ENCODE results near the gene MXD4. TPM values are rescaled to one million over a fixed set of nuclear protein-coding genes. Genes with fewer than 3 reads are reported as not detected.

Gene MXD4
- polyA plus RNA-seq, 1 of the 3 experiments (the other 2 are of a cell fraction): 38.6 TPM

- H3K4me3 ChIP-seq (ENCODE audit: low read depth in 2 of 2, low read length in 1 of 2): no peak overlapping the region
- H2AFZ ChIP-seq (ENCODE audit: low read depth): no peak overlapping the region
- no peak overlapping the region for H3K27ac ChIP-seq (ENCODE audit: low read depth in 2 of 2, low read length in 1 of 2)
- no peaks in the 10 kb centered on the region for H3K9me2 ChIP-seq
- ChIA-PET POLR2A (no interaction called here), CTCF (no interaction called here)
- peaks cover 0 to 13% of the 10 kb centered on the region in 2 experiments; a peak in 2 of 4 replicates for H3K4me1 ChIP-seq (ENCODE audit: control insufficient read depth in 1 of 2, insufficient read depth in 2 of 2, low read depth in 1 of 2, low read length in 1 of 2)
- no peaks in the 10 kb centered on the region for H4K20me1 ChIP-seq (ENCODE audit: insufficient read depth)
- no peaks in the 10 kb centered on the region for H3K79me2 ChIP-seq (ENCODE audit: insufficient read depth)
- no peaks in the 10 kb centered on the region for H3F3A ChIP-seq (replicated peaks; ENCODE audit: insufficient read depth)
- TF ChIP-seq USF1 (IDR thresholded peaks at IDR 0.05; ENCODE audit: borderline replicate concordance, low read depth) (no peak), SIN3A (IDR thresholded peaks at IDR 0.05; ENCODE audit: borderline replicate concordance, low read depth, low read length) (no peak), USF2 (IDR thresholded peaks at IDR 0.05; ENCODE audit: borderline replicate concordance, low read depth, low read length) (no peak), POLR2AphosphoS5 (IDR thresholded peaks at IDR 0.05; ENCODE audit: low read depth, low read length) (no peak), PBX3 (IDR thresholded peaks at IDR 0.05) (no peak), RCOR1 (IDR thresholded peaks at IDR 0.05; ENCODE audit: low read length) (no peak), FOSL2 (IDR thresholded peaks at IDR 0.05; ENCODE audit: borderline replicate concordance, low read depth) (no peak)
- H3K27me3 ChIP-seq (ENCODE audit: insufficient read depth): no peaks in the 10 kb centered on the region
- no peak overlapping the region for H3K9ac ChIP-seq
- WGBS (ENCODE audit: low lambda C conversion rate): 86% methylated on average over 40 of the region's 40 CpGs
- H3K36me3 ChIP-seq (replicated peaks in 1 of 2; ENCODE audit: control insufficient read depth in 1 of 2, insufficient read depth in 2 of 2, low read length in 1 of 2): no peaks in the 10 kb centered on the region
- no peaks in the 10 kb centered on the region for H3K9me3 ChIP-seq
- DNase-seq: no peak
- no peak overlapping the region for H3K4me2 ChIP-seq
These were observed 36.0 kb upstream of the MXD4 start for GRCh38 chr4:2297606-2298531.

GRCh38 chr4:2296631-2297601, 35.0 kb upstream of the MXD4 start:
- Histone ChIP-seq H4K20me1 (ENCODE audit: insufficient read depth) (no peaks in the 10 kb centered on the region), H3K4me1 (ENCODE audit: control insufficient read depth in 1 of 2, insufficient read depth in 2 of 2, low read depth in 1 of 2, low read length in 1 of 2) (peaks cover 8 to 22% of the 10 kb centered on the region in 2 experiments; a peak in 3 of 4 replicates), H3K4me2 (no peak overlapping the region), H3K36me3 (replicated peaks in 1 of 2; ENCODE audit: control insufficient read depth in 1 of 2, insufficient read depth in 2 of 2, low read length in 1 of 2) (no peaks in the 10 kb centered on the region), H3K27ac (ENCODE audit: low read depth in 2 of 2, low read length in 1 of 2) (no peak overlapping the region), H2AFZ (ENCODE audit: low read depth) (no peak overlapping the region), H3K79me2 (ENCODE audit: insufficient read depth) (no peaks in the 10 kb centered on the region), H3K27me3 (ENCODE audit: insufficient read depth) (no peaks in the 10 kb centered on the region), H3K9me2 (no peaks in the 10 kb centered on the region), H3K9ac (no peak overlapping the region), H3K9me3 (no peaks in the 10 kb centered on the region), H3F3A (replicated peaks; ENCODE audit: insufficient read depth) (no peaks in the 10 kb centered on the region), H3K4me3 (ENCODE audit: low read depth in 2 of 2, low read length in 1 of 2) (no peak overlapping the region)
- peak; percentile 26 for DNase-seq
- ChIA-PET POLR2A (no interaction called here), CTCF (no interaction called here)
- TF ChIP-seq FOXJ3 (CRISPR knock-in tag; IDR thresholded peaks at IDR 0.05) (no peak), NFIC (IDR thresholded peaks at IDR 0.05; ENCODE audit: borderline replicate concordance) (no peak), USF1 (IDR thresholded peaks at IDR 0.05; ENCODE audit: borderline replicate concordance, low read depth) (no peak), NRF1 (IDR thresholded peaks at IDR 0.05; ENCODE audit: low read depth, low read length) (no peak), ZBTB33 (IDR thresholded peaks at IDR 0.05; ENCODE audit: borderline replicate concordance, low read depth) (no peak), REST (IDR thresholded peaks at IDR 0.05; ENCODE audit: low read depth, low read length) (no peak), RXRA (IDR thresholded peaks at IDR 0.05; ENCODE audit: borderline replicate concordance, low read depth) (no peak)
- whole genome bisulfite sequencing (ENCODE audit: low lambda C conversion rate): 87% methylated on average over 18 of the region's 37 CpGs

Measured in SK-N-SH (cell line).